H1 (cell line): Measurements from ENCODE around the gene ADCY2. TPM values are rescaled to one million over a fixed set of nuclear protein-coding genes. Genes with fewer than 3 reads are reported as not detected.

Source experiments
- CTCF ChIA-PET: fragments of 300-600 bp; sonication (Branson Sonifier 250); formaldehyde crosslinking; loops from one replicate; lab custom pipeline; 2021; ENCODE audit not compliant: partially characterized antibody; lab: Charles Lee
- POLR2A ChIA-PET: fragments of 300-600 bp; sonication (Branson Sonifier 250); formaldehyde crosslinking; loops from one replicate; lab custom pipeline; 2021; ENCODE audit warnings: inconsistent platforms; ENCODE audit not compliant: partially characterized antibody; lab: Charles Lee
- DNase-seq, 2 experiments: peaks; one replicate each; pipeline versions ENCODE4 v3.0.0 to v3.0.0-alpha.2; 2010 to 2022; ENCODE audit warnings: low spot score in 2 of 2, low read depth in 1 of 2, mixed read lengths in 1 of 2
- FAIRE-seq: peaks from 2 replicates; lab custom pipeline; 2011; peaks lifted over from hg19 to GRCh38; lab: Jason Lieb, UNC
- H2AFZ ChIP-seq: 2 replicates; pipeline ENCODE4 v1.8.1; 2012; ENCODE audit warnings: low read length, inconsistent platforms
- H2AK5ac ChIP-seq: 2 replicates; pipeline ENCODE4 v1.6.1; 2013; ENCODE audit warnings: low read depth, low read length
- H2BK120ac ChIP-seq: replicated peaks from 2 replicates; pipeline ENCODE3; 2013; ENCODE audit warnings: low read depth, low read length, inconsistent platforms
- H2BK12ac ChIP-seq: 2 replicates; pipeline ENCODE4 v1.6.1; 2013; ENCODE audit warnings: low read depth, low read length
- H2BK15ac ChIP-seq: 2 replicates; pipeline ENCODE4 v1.6.1; 2013; ENCODE audit warnings: low read length
- H2BK20ac ChIP-seq: 2 replicates; pipeline ENCODE4 v1.6.1; 2013; ENCODE audit warnings: low read length
- H2BK5ac ChIP-seq: 2 replicates; pipeline ENCODE4 v1.6.1; 2013; ENCODE audit warnings: low read depth, low read length
- H3K14ac ChIP-seq: 2 replicates; pipeline ENCODE4 v1.6.1; 2013; ENCODE audit warnings: inconsistent platforms; ENCODE audit not compliant: insufficient read length
- H3K18ac ChIP-seq: 2 replicates; pipeline ENCODE4 v1.6.1; 2013; ENCODE audit warnings: low read length; ENCODE audit errors: extremely low read depth
- H3K23ac ChIP-seq: 2 replicates; pipeline ENCODE4 v1.6.1; 2013; ENCODE audit warnings: inconsistent platforms; ENCODE audit not compliant: insufficient read length
- H3K23me2 ChIP-seq: 2 replicates; pipeline ENCODE4 v1.6.1; 2013; ENCODE audit warnings: low read depth, low read length
- H3K27ac ChIP-seq: 2 replicates; pipeline ENCODE4 v1.6.1; 2011; ENCODE audit warnings: low read depth, low read length, inconsistent platforms
- H3K27me3 ChIP-seq, 4 experiments: replicated peaks in 1 of 4; 1 replicate in 1 of 4; 2 replicates in 3 of 4; pipeline versions ENCODE4 v1.6.1 to v1.8.1; 2011 to 2013; ENCODE audit warnings: low read length in 3 of 4, mild to moderate bottlenecking in 3 of 4, inconsistent platforms in 2 of 4, mixed read lengths in 2 of 4, moderate library complexity in 1 of 4; ENCODE audit not compliant: control insufficient read depth in 3 of 4, insufficient read depth in 3 of 4; ENCODE audit errors: extremely low read depth in 1 of 4
- H3K36me3 ChIP-seq, 4 experiments: 2 replicates each; pipeline versions ENCODE4 v1.6.1 to v1.8.1; 2011 to 2013; ENCODE audit warnings: mild to moderate bottlenecking in 4 of 4, low read length in 3 of 4, moderate library complexity in 2 of 4, control low read depth in 1 of 4, inconsistent platforms in 1 of 4; ENCODE audit not compliant: insufficient read depth in 4 of 4, control insufficient read depth in 2 of 4
- H3K4ac ChIP-seq: replicated peaks from 2 replicates; pipeline ENCODE3; 2013; ENCODE audit warnings: low read length, low read depth, mixed read lengths, inconsistent platforms; ENCODE audit not compliant: insufficient read length
- H3K4me1 ChIP-seq, 4 experiments: replicated peaks in 1 of 4; 1 replicate in 1 of 4; 2 replicates in 3 of 4; pipeline versions ENCODE4 v1.6.1 to v1.8.1; 2011 to 2013; ENCODE audit warnings: low read length in 3 of 4, inconsistent platforms in 2 of 4, mixed read lengths in 1 of 4; ENCODE audit not compliant: insufficient read depth in 4 of 4, control insufficient read depth in 3 of 4
- H3K4me2 ChIP-seq, 2 experiments: 2 replicates each; pipeline versions ENCODE4 v1.6.1 to v1.8.1; 2011 to 2013; ENCODE audit warnings: low read depth in 2 of 2, low read length in 2 of 2, control low read depth in 1 of 2, inconsistent platforms in 1 of 2, mild to moderate bottlenecking in 1 of 2; ENCODE audit not compliant: insufficient read depth in 1 of 2
- H3K4me3 ChIP-seq, 4 experiments: fragments of 200-600, 300-600 bp in 1 of 4; sonication (generic), shearing (Covaris generic), sonication (Bioruptor Twin) in 1 of 4; 2 replicates each; pipeline versions ENCODE4 v1.5.1 to v1.8.1; 2011 to 2016; ENCODE audit warnings: low read length in 4 of 4, low read depth in 3 of 4, control low read depth in 2 of 4, inconsistent platforms in 2 of 4, mild to moderate bottlenecking in 2 of 4, mixed read lengths in 1 of 4, moderate library complexity in 1 of 4; ENCODE audit not compliant: insufficient read depth in 2 of 4; ENCODE audit errors: extremely low read depth in 1 of 4
- H3K56ac ChIP-seq: replicated peaks from 2 replicates; pipeline ENCODE3; 2013; ENCODE audit warnings: low read depth, mild to moderate bottlenecking, mixed read lengths, low read length, inconsistent platforms; ENCODE audit not compliant: insufficient read length
- H3K79me1 ChIP-seq: 2 replicates; pipeline ENCODE4 v1.6.1; 2013; ENCODE audit warnings: low read depth, low read length, control low read depth
- H3K79me2 ChIP-seq, 2 experiments: 2 replicates each; pipeline versions ENCODE4 v1.6.1 to v1.8.1; 2012 to 2013; ENCODE audit warnings: low read length in 2 of 2, mild to moderate bottlenecking in 2 of 2, inconsistent platforms in 1 of 2; ENCODE audit not compliant: insufficient read depth in 2 of 2, control insufficient read depth in 1 of 2
- H3K9ac ChIP-seq, 4 experiments: replicated peaks in 1 of 4; 1 replicate in 1 of 4; 2 replicates in 3 of 4; pipeline versions ENCODE4 v1.6.1 to v1.8.1; 2011 to 2013; ENCODE audit warnings: low read depth in 3 of 4, low read length in 3 of 4, control low read depth in 2 of 4, mild to moderate bottlenecking in 2 of 4, moderate library complexity in 2 of 4, inconsistent platforms in 1 of 4; ENCODE audit errors: extremely low read depth in 1 of 4
- H3K9me3 ChIP-seq, 2 experiments: 2 replicates each; pipeline versions ENCODE4 v1.6.1 to v1.8.1; 2012 to 2013; ENCODE audit warnings: mild to moderate bottlenecking in 2 of 2, moderate library complexity in 2 of 2, control low read depth in 1 of 2, inconsistent platforms in 1 of 2, low read depth in 1 of 2, low read length in 1 of 2, mixed read lengths in 1 of 2; ENCODE audit not compliant: insufficient read depth in 2 of 2
- H4K20me1 ChIP-seq, 2 experiments: replicated peaks in 1 of 2; 2 replicates each; pipeline versions ENCODE3 to v1.8.1; 2011 to 2013; ENCODE audit warnings: inconsistent platforms in 2 of 2, low read length in 2 of 2, mild to moderate bottlenecking in 1 of 2; ENCODE audit not compliant: insufficient read depth in 2 of 2, control insufficient read depth in 1 of 2
- H4K5ac ChIP-seq: 2 replicates; pipeline ENCODE4 v1.6.1; 2013; ENCODE audit warnings: low read length, low read depth, mixed read lengths, inconsistent platforms; ENCODE audit not compliant: insufficient read length
- H4K8ac ChIP-seq: 2 replicates; pipeline ENCODE4 v1.8.0; 2013; ENCODE audit warnings: mild to moderate bottlenecking, moderate library complexity, low read length, inconsistent platforms; ENCODE audit not compliant: insufficient read depth; ENCODE audit errors: extremely low read depth
- H4K91ac ChIP-seq: replicated peaks from 2 replicates; pipeline ENCODE3; 2013; ENCODE audit warnings: low read length, mixed read lengths, inconsistent platforms; ENCODE audit not compliant: insufficient read length
- RNF2 ChIP-seq: fragments of 200-900, 300-1000 bp; sonication (generic); IDR thresholded peaks from 2 replicates; pipeline ENCODE4 v1.7.1; 2016; ENCODE audit warnings: borderline replicate concordance, low read depth, mild to moderate bottlenecking, antibody characterized with exemption, low read length; ENCODE audit not compliant: poor library complexity, severe bottlenecking; ENCODE audit errors: missing control alignments
- WGBS, 2 experiments: shearing (Covaris generic) in 1 of 2; methylation state at CpG; one replicate each; pipeline versions ENCODE4 v1.1.6 to v1.1.7; 2013 to 2015; ENCODE audit warnings: low lambda C conversion rate in 2 of 2, mixed read lengths in 2 of 2, inconsistent platforms in 1 of 2, low coverage in 1 of 2, missing lambda C conversion rate in 1 of 2; ENCODE audit not compliant: insufficient replicate concordance in 2 of 2, insufficient coverage in 1 of 2, insufficient read length in 1 of 2; ENCODE audit errors: extremely low coverage in 1 of 2, missing lambda C conversion rate in 1 of 2; 5-methylcytosine and 5-hydroxymethylcytosine counted together
- polyA plus RNA-seq, 7 experiments: library from polyadenylated mRNA; depleted of rRNA in 3 of 7; stranded (reverse) in 5 of 7; unstranded in 2 of 7; fragments of >200 nt in 5 of 7; fragments of 200-250 nt in 2 of 7; gene quantifications; 1 replicate in 5 of 7; 2 replicates in 1 of 7; 4 replicates in 1 of 7; pipeline versions ENCODE4 v1.2.1 to v1.2.3, GENCODE V29; 2011 to 2013; ENCODE audit warnings: missing spikeins in 2 of 7, mixed read lengths in 2 of 7
- total RNA-seq: library from RNA; stranded (reverse); fragmentation: NEBNext Ultra II Directional; extraction: Animal tissue kit (Norgen Biotek cat#: 25700); gene quantifications from 2 replicates; pipeline ENCODE4 v1.2.1, GENCODE V29; 2021

Gene ADCY2
- total and polyA plus RNA-seq, 2 of the 8 experiments (the other 6 are each of a cell fraction or from before 2014, with no cell fraction given), result 35.8 to 122 TPM

- POLR2A ChIA-PET, result no interaction called here
- H3K9me3 ChIP-seq, result no peaks in the 10 kb centered on the region
- H3K18ac ChIP-seq, result no peak overlapping the region
- H3K79me2 ChIP-seq, result no peaks in the 10 kb centered on the region
- 88% methylated on average over 9 of the region's 9 CpGs; no CpG with 5 or more reads in 1 of the 2 experiments for WGBS, 2 experiments
- no peak overlapping the region for H2AK5ac ChIP-seq
- no peaks in the 10 kb centered on the region for H3K27me3 ChIP-seq
- DNase-seq (no peak), FAIRE-seq (no peak)
- no peak overlapping the region for H3K9ac ChIP-seq
- H2AFZ ChIP-seq, result no peak overlapping the region
- no peak overlapping the region for H3K4me3 ChIP-seq
- no peak overlapping the region for H4K8ac ChIP-seq
- H3K4ac ChIP-seq, result no peak overlapping the region
- CTCF ChIA-PET, result interaction anchor here (0.6 to 6.8 kb wide), 20 partner anchors 10 to 1038 kb away, joined by 3 to 35 read pairs (median 4); partner anchors contain the start of genes FASTKD3 and MTRR
- H4K91ac ChIP-seq, result no peak overlapping the region
- no peak overlapping the region for H3K23ac ChIP-seq
- H2BK5ac ChIP-seq, result no peak overlapping the region
- H3K79me1 ChIP-seq, result no peaks in the 10 kb centered on the region
- no peak overlapping the region for H3K56ac ChIP-seq
- H3K4me2 ChIP-seq, result no peak overlapping the region
- no peak overlapping the region for H4K5ac ChIP-seq
- no peak overlapping the region for H3K27ac ChIP-seq
- H3K4me1 ChIP-seq, result no peaks in the 10 kb centered on the region
- H3K14ac ChIP-seq, result no peak overlapping the region
- no peaks in the 10 kb centered on the region for H3K23me2 ChIP-seq
- H2BK120ac ChIP-seq, result no peak overlapping the region
- H2BK12ac ChIP-seq, result no peak overlapping the region
- peaks cover 5 to 33% (median 13%) of the 10 kb centered on the region in 4 experiments; a peak in 7 of 8 replicates for H3K36me3 ChIP-seq
- H4K20me1 ChIP-seq, result no peaks in the 10 kb centered on the region
- H2BK15ac ChIP-seq, result no peak overlapping the region
- no peak overlapping the region for H2BK20ac ChIP-seq
- TF ChIP-seq RNF2, result no peak
These were observed 462.1 kb downstream of the ADCY2 start for GRCh38 chr5:7857926-7858632.
